B cell (primary cell): ENCODE measurements around the gene SYNE1. TPM values are rescaled to one million over a fixed set of nuclear protein-coding genes. Genes with fewer than 3 reads are reported as not detected.

Experiments
- ATAC-seq: fragments of 200-7000 bp; cut with Tn5 transposase; one replicate; pipeline ENCODE4 v1.10.0; 2021; ENCODE audit warnings: low read depth, mild to moderate bottlenecking, moderate number of reproducible peaks, moderate library complexity
- CTCF ChIA-PET: fragments of 350-600 bp; sonication (Branson Sonifier 250); formaldehyde crosslinking; loops from one replicate; lab custom pipeline; 2021; ENCODE audit warnings: antibody characterized with exemption, inconsistent platforms; lab: Charles Lee
- POLR2A ChIA-PET: fragments of 350-600 bp; sonication (Branson Sonifier 250); formaldehyde crosslinking; loops from one replicate; lab custom pipeline; 2021; ENCODE audit warnings: antibody characterized with exemption; lab: Charles Lee
- DNase-seq: peaks from one replicate; pipeline ENCODE4 v3.0.0; 2013
- H2AFZ ChIP-seq: 2 replicates; pipeline ENCODE4 v1.6.1; 2012; ENCODE audit warnings: mild to moderate bottlenecking, low read depth, low read length; ENCODE audit not compliant: insufficient read depth, poor library complexity, severe bottlenecking
- H3K27ac ChIP-seq, 2 donors: 1 replicate in 1 of 2; 2 replicates in 1 of 2; pipeline ENCODE4 v1.5.1; 2012 to 2013; ENCODE audit warnings: low read length in 2 of 2, mild to moderate bottlenecking in 2 of 2, moderate library complexity in 1 of 2
- H3K27me3 ChIP-seq, 4 experiments: fragments of 200-600 bp in 1 of 4; sonication (generic) in 1 of 4; replicated peaks in 1 of 4; 1 replicate in 2 of 4; 2 replicates in 2 of 4; pipeline versions ENCODE4 v1.6.1 to v1.7.0; 2013 to 2016; ENCODE audit warnings: low read length in 3 of 4, mild to moderate bottlenecking in 2 of 4, mixed read lengths in 1 of 4, moderate library complexity in 1 of 4; ENCODE audit not compliant: insufficient read depth in 4 of 4, control insufficient read depth in 3 of 4; ENCODE audit errors: control extremely low read depth in 1 of 4
- H3K36me3 ChIP-seq, 2 experiments: replicated peaks in 1 of 2; 1 replicate in 1 of 2; 2 replicates in 1 of 2; pipeline versions ENCODE4 v1.6.1 to v1.7.1; 2013; ENCODE audit warnings: low read length in 1 of 2; ENCODE audit not compliant: insufficient read depth in 2 of 2, control insufficient read depth in 1 of 2; ENCODE audit errors: control extremely low read depth in 1 of 2, extremely low read depth in 1 of 2
- H3K4me1 ChIP-seq, 2 donors: fragments of 200-600 bp in 1 of 2; sonication (generic) in 1 of 2; 1 replicate in 1 of 2; 2 replicates in 1 of 2; pipeline versions ENCODE4 v1.5.1 to v1.6.1; 2013 to 2017; ENCODE audit warnings: low read length in 2 of 2; ENCODE audit not compliant: control insufficient read depth in 2 of 2, insufficient read depth in 2 of 2
- H3K4me2 ChIP-seq: replicated peaks from 2 replicates; pipeline ENCODE3; 2012; ENCODE audit warnings: mild to moderate bottlenecking, low read depth, low read length; ENCODE audit not compliant: poor library complexity, severe bottlenecking
- H3K4me3 ChIP-seq, 5 experiments: fragments of 200-600 bp in 1 of 5; sonication (generic) in 1 of 5; 1 replicate in 3 of 5; 2 replicates in 2 of 5; pipeline versions ENCODE4 v1.5.1 to v1.7.0; 2011 to 2016; ENCODE audit warnings: low read length in 4 of 5, mild to moderate bottlenecking in 4 of 5, low read depth in 2 of 5, control low read depth in 1 of 5, moderate library complexity in 1 of 5; ENCODE audit not compliant: insufficient read depth in 1 of 5; ENCODE audit errors: control extremely low read depth in 1 of 5, extremely low read depth in 1 of 5
- H3K79me2 ChIP-seq: fragments of 200-600 bp; sonication (generic); one replicate; pipeline ENCODE4 v1.6.0; 2016; ENCODE audit warnings: low read length; ENCODE audit not compliant: control insufficient read depth, insufficient read depth
- H3K9ac ChIP-seq: fragments of 200-600 bp; sonication (generic); 2 replicates; pipeline ENCODE4 v1.6.1; 2017; ENCODE audit warnings: mild to moderate bottlenecking, low read length, moderate library complexity
- H3K9me3 ChIP-seq, 3 donors: one replicate each; pipeline versions ENCODE4 v1.6.1 to v1.7.1; 2013; ENCODE audit warnings: low read length in 2 of 3; ENCODE audit not compliant: control insufficient read depth in 2 of 3, insufficient read depth in 1 of 3; ENCODE audit errors: control extremely low read depth in 1 of 3
- H4K20me1 ChIP-seq: 2 replicates; pipeline ENCODE4 v1.6.0; 2012; ENCODE audit warnings: mild to moderate bottlenecking, low read length; ENCODE audit not compliant: insufficient read depth, control insufficient read depth, poor library complexity, severe bottlenecking
- H3K27ac Mint-ChIP-seq: one replicate; pipeline ENCODE4 v1.8.0; 2021; ENCODE audit warnings: mixed read lengths
- H3K27me3 Mint-ChIP-seq: one replicate; pipeline ENCODE4 v1.8.0; 2021; ENCODE audit warnings: mixed read lengths
- H3K4me1 Mint-ChIP-seq: one replicate; pipeline ENCODE4 v1.8.0; 2021; ENCODE audit warnings: mixed read lengths
- H3K4me3 Mint-ChIP-seq: one replicate; pipeline ENCODE4 v1.8.0; 2021; ENCODE audit warnings: mixed read lengths
- H3K9me3 Mint-ChIP-seq: one replicate; pipeline ENCODE4 v1.8.0; 2022; ENCODE audit warnings: mixed read lengths; ENCODE audit not compliant: insufficient read depth
- CTCF ChIP-seq: fragments of 200-600 bp; IDR thresholded peaks from one replicate; pipeline ENCODE4 v1.8.0; 2022; ENCODE audit warnings: antibody characterized with exemption, mild to moderate bottlenecking
- EZH2 ChIP-seq: IDR thresholded peaks from 2 replicates; pipeline ENCODE4 v1.6.1; 2012; ENCODE audit warnings: borderline replicate concordance, low read depth, mild to moderate bottlenecking, moderate library complexity, low read length; ENCODE audit not compliant: insufficient read depth, poor library complexity, severe bottlenecking
- WGBS: methylation state at CpG from one replicate; pipeline ENCODE4 v1.1.5; 2013; ENCODE audit warnings: missing lambda C conversion rate; ENCODE audit not compliant: insufficient coverage; 5-methylcytosine and 5-hydroxymethylcytosine counted together
- intact Hi-C: fragments of 100-400 bp; cut with micrococcal nuclease; formaldehyde crosslinking; loops from one replicate; pipeline ENCODE4 v1.10.0; 2022
- polyA plus RNA-seq: library from polyadenylated mRNA; depleted of rRNA; stranded (reverse); fragments of >200 nt; gene quantifications from 2 replicates; pipeline ENCODE4 v1.2.3, GENCODE V29; 2012
- total RNA-seq, 2 donors: library from RNA; stranded (reverse); fragments of 120-200 nt in 1 of 2; gene quantifications; 1 replicate in 1 of 2; 2 replicates in 1 of 2; pipeline versions ENCODE4 v1.2.3 to v1.2.4, GENCODE V29; 2013 to 2022

The SYNE1 gene
- total and polyA plus RNA-seq, 2 donors (not counting 1 experiment from before 2014, with no cell fraction given) = 49.2 to 108 TPM

DNA sequence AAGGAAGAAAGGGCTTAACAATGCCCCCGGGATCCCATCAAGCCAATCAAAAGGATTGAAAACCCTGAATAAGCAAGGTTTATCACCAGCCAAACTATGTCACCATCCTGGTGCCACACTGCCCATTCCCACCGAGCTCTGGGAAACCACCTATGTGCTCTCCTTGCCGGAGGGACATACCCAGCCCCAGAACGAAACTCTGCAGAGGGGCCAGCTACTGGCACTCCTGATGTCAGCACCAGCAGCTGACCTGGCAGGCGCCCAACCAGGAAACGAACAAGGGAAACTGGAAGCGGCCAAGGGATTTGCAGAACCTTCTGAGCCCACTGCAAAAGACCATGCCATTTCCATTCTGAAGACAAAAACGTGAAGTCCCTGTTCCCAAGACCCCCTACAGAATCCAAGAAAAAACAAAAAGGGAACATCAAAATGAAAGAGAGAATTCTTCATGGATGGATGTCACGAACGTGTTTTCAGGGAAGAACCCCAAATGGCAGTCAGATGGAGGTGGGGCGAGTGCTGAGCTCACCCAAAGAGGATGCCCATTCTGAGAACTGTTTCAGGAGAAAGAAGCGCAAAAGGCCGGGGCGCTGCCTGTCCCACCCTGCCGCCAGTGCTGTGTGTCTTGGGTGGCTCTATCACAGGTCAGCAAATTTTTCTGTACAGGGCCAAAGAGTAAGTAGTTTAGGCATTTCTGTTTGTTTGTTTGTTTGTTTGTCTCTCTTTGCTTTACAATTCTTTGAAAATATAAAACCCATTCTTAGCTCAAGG is 524.5 kb downstream of the SYNE1 start:
- Mint-ChIP-seq H3K27ac (no peak overlapping the region), H3K4me1 (peaks cover 4% of the 10 kb centered on the region), H3K9me3 (no peaks in the 10 kb centered on the region), H3K27me3 (no peaks in the 10 kb centered on the region), H3K4me3 (no peak overlapping the region)
- Histone ChIP-seq H3K4me2 (no peak overlapping the region), H3K9ac (no peak overlapping the region), H3K36me3 (no peaks in the 10 kb centered on the region), H3K27me3 (no peaks in the 10 kb centered on the region), H2AFZ (no peak overlapping the region), H3K79me2 (no peaks in the 10 kb centered on the region), H3K27ac (no peak overlapping the region), H3K4me3 (no peak overlapping the region), H3K4me1 (no peaks in the 10 kb centered on the region), H3K9me3 (no peaks in the 10 kb centered on the region), H4K20me1 (no peaks in the 10 kb centered on the region)
- DNase-seq (no peak), ATAC-seq (no peak)
- ChIA-PET POLR2A (no interaction called here), CTCF (interaction anchor here (1.3 kb wide), 1 partner anchor 184 kb away, joined by 4 read pairs; no protein-coding TSS in a partner anchor)
- intact Hi-C loops = no loop called here
- 90% methylated on average over 13 of the region's 15 CpGs for WGBS
- TF ChIP-seq CTCF (no peak), EZH2 (no peak)
